ENCODE data around the gene ACAP2.
A peak's percentile ranks its signal among the peaks of the same experiment; 100 is the strongest.

Gene ACAP2

DNA sequence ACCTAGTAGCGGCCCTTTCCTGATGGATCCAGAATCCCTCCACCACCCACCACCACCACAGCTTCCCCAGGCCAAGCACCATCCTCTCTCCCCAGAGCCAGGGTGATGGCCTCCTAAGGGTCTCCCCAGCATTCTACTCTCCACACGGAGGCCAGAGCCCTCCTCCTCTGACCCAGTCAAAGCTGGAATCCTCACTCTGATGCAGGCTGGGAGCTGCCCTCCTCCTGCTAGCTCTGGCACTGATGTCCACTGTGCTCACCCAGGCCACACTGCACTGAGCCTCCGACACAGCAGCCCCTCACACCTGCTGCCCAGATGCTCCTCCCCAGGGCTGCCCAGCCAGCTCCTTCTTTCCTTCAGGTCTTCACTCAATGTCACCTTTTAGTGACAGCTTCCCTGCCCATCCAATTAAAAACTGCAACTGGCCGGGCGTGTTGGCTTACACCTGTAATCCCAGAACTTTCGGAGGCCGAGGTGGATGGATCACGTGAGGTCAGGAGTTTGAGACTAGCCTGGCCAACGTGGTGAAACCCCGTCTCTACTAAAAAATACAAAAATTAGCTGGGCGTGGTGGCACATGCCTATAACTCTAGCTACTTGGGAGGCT, 192.9 kb downstream of the ACAP2 start:
- H4K20me1 ChIP-seq = peaks cover 7 to 64% (median 52%) of the 10 kb centered on the region in 11 experiments; a peak in 20 of 22 replicates
- TF ChIP-seq Cebpa-rat (IDR thresholded peaks at IDR 0.05) = no peak

DNA sequence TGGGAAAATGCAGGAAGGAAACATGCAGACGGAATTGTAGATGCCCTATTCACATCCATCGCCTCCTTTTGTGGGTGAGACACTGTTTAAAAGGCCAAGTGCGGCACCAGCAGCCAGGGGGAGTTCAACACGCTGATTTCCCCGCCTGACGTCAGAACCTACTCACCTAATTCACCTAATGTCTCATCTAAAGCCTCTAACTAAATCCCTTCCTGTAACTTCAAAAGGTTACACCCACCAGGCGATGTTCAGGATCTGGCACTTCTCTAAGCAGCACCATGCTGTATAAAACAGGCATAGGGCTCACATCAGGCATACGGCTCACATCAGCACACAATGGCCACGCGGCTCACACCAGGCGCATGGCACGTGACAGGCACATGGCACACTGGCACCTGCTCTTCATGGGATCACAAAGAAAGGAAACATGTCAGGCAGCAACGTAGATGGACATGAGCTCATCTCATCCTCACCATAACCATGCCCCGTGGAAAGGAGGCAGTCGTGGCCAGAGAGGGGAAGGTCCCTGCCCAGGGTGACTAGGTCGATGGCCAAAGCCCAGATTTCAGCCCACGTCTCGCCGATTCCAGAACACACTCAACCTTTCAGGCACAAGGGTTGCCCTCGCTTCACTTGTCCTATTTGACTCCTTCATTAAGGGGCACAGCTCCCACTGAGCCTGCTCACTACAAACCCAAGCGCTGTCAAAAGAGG, 193.6 kb downstream of the ACAP2 start:
- H3K9ac ChIP-seq = no peak overlapping the region
- peaks cover 10 to 20% (median 15%) of the 10 kb centered on the region in 11 experiments; a peak in 19 of 22 replicates for H3K9me3 ChIP-seq (replicated peaks in 1 of 11)
- peaks cover 0 to 7% (median 0%) of the 10 kb centered on the region in 11 experiments; a peak in 1 of 22 replicates for H3K27me3 ChIP-seq
- H3K4me2 ChIP-seq = no peak overlapping the region
- H4K20me1 ChIP-seq = peaks cover 7 to 59% (median 44%) of the 10 kb centered on the region in 11 experiments; a peak in 20 of 22 replicates
- H3K4me1 ChIP-seq = peaks cover 9 to 45% (median 30%) of the 10 kb centered on the region in 10 experiments; a peak in 19 of 20 replicates
- H3K36me3 ChIP-seq = peaks cover 11 to 41% (median 19%) of the 10 kb centered on the region in 11 experiments; a peak in 18 of 22 replicates
- TF ChIP-seq Cebpa-rat (IDR thresholded peaks at IDR 0.05) = no peak
- no peak overlapping the region for H3K4me3 ChIP-seq
- H3K27ac ChIP-seq = no peak overlapping the region

More for the DNA sequence above, 192.9 kb downstream of the ACAP2 start:
- Histone ChIP-seq H3K9ac (no peak overlapping the region), H3K4me2 (peak overlapping the region in 2 of 11 experiments; percentile 72 to 74; a peak in 2 of 22 replicates), H3K36me3 (peaks cover 11 to 42% (median 19%) of the 10 kb centered on the region in 11 experiments; a peak in 18 of 22 replicates), H3K4me3 (no peak overlapping the region), H3K9me3 (replicated peaks in 1 of 11) (peaks cover 10 to 20% (median 15%) of the 10 kb centered on the region in 11 experiments; a peak in 19 of 22 replicates), H3K4me1 (peaks cover 9 to 52% (median 38%) of the 10 kb centered on the region in 10 experiments; a peak in 19 of 20 replicates), H3K27ac (no peak overlapping the region), H3K27me3 (peaks cover 0 to 7% (median 0%) of the 10 kb centered on the region in 11 experiments; a peak in 1 of 22 replicates)

DNA sequence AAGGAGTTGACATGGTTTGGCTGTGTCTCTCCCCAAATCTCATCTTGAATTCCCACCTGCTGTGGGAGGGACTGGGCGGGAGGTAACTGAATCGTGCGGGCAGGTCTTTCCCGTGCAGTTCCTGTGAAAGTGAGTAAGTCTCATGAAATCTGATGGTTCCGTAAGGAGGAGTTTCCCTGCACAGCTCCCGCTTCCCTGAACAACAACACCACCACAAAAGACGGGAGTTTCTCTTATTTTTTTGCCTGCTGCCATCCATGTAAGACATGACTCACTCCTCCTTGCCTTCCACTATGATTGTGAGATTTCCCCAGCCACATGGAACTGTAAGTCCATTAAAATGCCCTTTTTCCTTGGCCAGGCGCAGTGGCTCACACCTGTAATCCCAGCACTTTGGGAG, 194.5 kb downstream of the ACAP2 start:
- no peak overlapping the region for H3K9ac ChIP-seq
- H3K4me3 ChIP-seq = no peak overlapping the region
- peaks cover 0 to 7% (median 0%) of the 10 kb centered on the region in 11 experiments; a peak in 1 of 22 replicates for H3K27me3 ChIP-seq
- H3K27ac ChIP-seq = no peak overlapping the region
- H3K4me1 ChIP-seq = peaks cover 9 to 35% (median 24%) of the 10 kb centered on the region in 10 experiments; a peak in 19 of 20 replicates
- no peak for TF ChIP-seq Cebpa-rat (IDR thresholded peaks at IDR 0.05)
- peaks cover 11 to 41% (median 19%) of the 10 kb centered on the region in 11 experiments; a peak in 18 of 22 replicates for H3K36me3 ChIP-seq
- peaks cover 10 to 20% (median 15%) of the 10 kb centered on the region in 11 experiments; a peak in 19 of 22 replicates for H3K9me3 ChIP-seq (replicated peaks in 1 of 11)
- H4K20me1 ChIP-seq = peaks cover 7 to 56% (median 36%) of the 10 kb centered on the region in 11 experiments; a peak in 20 of 22 replicates
- no peak overlapping the region for H3K4me2 ChIP-seq

DNA sequence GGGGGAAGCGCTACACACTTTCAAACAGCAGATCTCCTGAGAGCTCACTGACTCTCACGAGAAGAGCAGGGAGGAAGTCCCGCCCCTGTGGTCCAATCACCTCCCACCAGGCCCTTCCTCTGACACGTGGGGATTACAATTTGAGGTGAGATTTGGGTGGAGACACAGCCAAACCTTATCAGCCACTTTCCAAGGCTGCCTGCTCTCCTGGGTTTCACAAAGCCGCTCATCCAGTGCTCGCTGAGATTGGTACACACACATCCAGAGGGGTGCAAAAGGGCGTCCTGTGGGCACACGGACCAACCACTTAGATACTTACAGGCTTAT, 195.0 kb downstream of the ACAP2 start:
- H3K4me2 ChIP-seq = peak overlapping the region in 4 of 11 experiments; percentile 10 to 15 (median 11); a peak in 4 of 22 replicates
- peaks cover 7 to 52% (median 32%) of the 10 kb centered on the region in 11 experiments; a peak in 20 of 22 replicates for H4K20me1 ChIP-seq
- peaks cover 0 to 7% (median 0%) of the 10 kb centered on the region in 11 experiments; a peak in 1 of 22 replicates for H3K27me3 ChIP-seq
- no peak for TF ChIP-seq Cebpa-rat (IDR thresholded peaks at IDR 0.05)
- H3K4me1 ChIP-seq = peaks cover 9 to 31% (median 20%) of the 10 kb centered on the region in 10 experiments; a peak in 19 of 20 replicates
- no peak overlapping the region for H3K4me3 ChIP-seq
- H3K36me3 ChIP-seq = peaks cover 11 to 41% (median 19%) of the 10 kb centered on the region in 11 experiments; a peak in 18 of 22 replicates
- no peak overlapping the region for H3K9ac ChIP-seq
- H3K9me3 ChIP-seq (replicated peaks in 1 of 11) = peaks cover 10 to 20% (median 15%) of the 10 kb centered on the region in 11 experiments; a peak in 19 of 22 replicates
- H3K27ac ChIP-seq = no peak overlapping the region

DNA sequence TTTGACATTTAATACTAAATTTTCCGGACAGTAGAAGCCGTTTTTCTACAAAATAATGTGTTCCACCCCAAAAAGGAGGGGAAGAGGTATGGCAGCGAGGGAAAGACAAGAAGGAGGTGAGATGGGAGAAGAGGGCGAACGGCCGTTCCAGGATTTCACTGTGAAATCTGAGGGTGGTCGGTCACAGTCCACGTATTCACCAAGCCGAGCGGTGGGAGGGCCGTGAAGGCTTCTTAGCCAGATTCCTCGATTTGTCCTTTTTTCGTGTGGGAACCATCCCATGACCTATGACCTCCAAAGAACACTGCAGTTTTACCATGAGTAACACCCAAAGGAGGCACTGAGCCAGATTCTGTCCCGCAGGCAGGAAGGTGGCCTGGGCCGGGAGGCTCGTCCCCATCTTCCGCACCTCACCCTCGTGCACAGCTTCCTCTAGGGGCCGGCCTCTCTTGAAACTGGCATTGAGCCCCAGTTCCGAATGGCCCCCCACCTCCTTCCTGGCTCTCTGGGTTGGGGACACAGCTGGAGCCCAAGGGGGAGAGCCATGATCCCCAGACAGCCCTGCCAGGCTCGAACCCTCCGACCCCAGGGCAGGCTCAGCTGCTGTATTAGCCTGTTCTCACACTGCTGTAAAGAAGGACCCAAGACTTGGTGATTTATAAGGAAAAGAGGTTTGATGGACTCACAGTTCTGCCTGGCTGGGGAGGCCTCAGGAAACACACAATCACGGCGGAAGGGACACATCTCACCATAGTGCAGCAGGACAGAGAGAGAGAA, 195.5 kb downstream of the ACAP2 start:
- H3K4me2 ChIP-seq = peak overlapping the region in 4 of 11 experiments; percentile 10 to 15 (median 11); a peak in 3 of 22 replicates
- H3K4me3 ChIP-seq = no peak overlapping the region
- H3K36me3 ChIP-seq = peaks cover 11 to 41% (median 19%) of the 10 kb centered on the region in 11 experiments; a peak in 18 of 22 replicates
- no peak overlapping the region for H3K9ac ChIP-seq
- H4K20me1 ChIP-seq = peaks cover 7 to 51% (median 27%) of the 10 kb centered on the region in 11 experiments; a peak in 20 of 22 replicates
- no peak for TF ChIP-seq Cebpa-rat (IDR thresholded peaks at IDR 0.05)
- H3K27ac ChIP-seq = 0 out of 22 replicates have a peak overlapping the region, but pooled peaks of 1 of the 11 experiments have one; percentile 16
- peaks cover 9 to 25% (median 17%) of the 10 kb centered on the region in 10 experiments; a peak in 19 of 20 replicates for H3K4me1 ChIP-seq
- peaks cover 0 to 7% (median 0%) of the 10 kb centered on the region in 11 experiments; a peak in 1 of 22 replicates for H3K27me3 ChIP-seq
- peaks cover 10 to 20% (median 15%) of the 10 kb centered on the region in 11 experiments; a peak in 19 of 22 replicates for H3K9me3 ChIP-seq (replicated peaks in 1 of 11)

DNA sequence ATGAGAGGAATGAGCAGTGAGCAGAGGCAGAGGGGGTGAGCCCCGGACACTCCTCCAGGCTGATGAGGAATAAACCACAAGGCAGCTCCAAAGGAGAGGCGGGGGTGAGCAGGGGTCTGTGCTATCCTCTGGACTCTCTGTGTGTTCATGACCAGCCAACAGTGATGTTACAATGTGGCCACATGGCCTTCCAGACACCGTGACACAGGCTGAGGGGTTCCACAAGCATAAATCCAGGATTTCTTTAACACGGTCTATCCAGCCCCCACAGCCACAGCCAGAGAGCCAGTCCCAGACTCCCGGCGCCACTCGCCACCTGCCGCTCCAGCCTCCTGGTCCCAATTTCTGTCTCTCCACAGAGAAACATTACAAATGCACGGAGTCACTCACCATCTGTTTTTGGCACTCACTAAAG, 196.2 kb downstream of the ACAP2 start:
- H3K9ac ChIP-seq = no peak overlapping the region
- peaks cover 1 to 53% (median 22%) of the 10 kb centered on the region in 11 experiments; a peak in 20 of 22 replicates for H4K20me1 ChIP-seq
- no peak overlapping the region for H3K27ac ChIP-seq
- peaks cover 10 to 20% (median 15%) of the 10 kb centered on the region in 11 experiments; a peak in 19 of 22 replicates for H3K9me3 ChIP-seq (replicated peaks in 1 of 11)
- peaks cover 0 to 5% (median 0%) of the 10 kb centered on the region in 11 experiments; a peak in 1 of 22 replicates for H3K27me3 ChIP-seq
- H3K4me3 ChIP-seq = no peak overlapping the region
- TF ChIP-seq Cebpa-rat (IDR thresholded peaks at IDR 0.05) = no peak
- H3K4me1 ChIP-seq = peaks cover 6 to 20% (median 13%) of the 10 kb centered on the region in 10 experiments; a peak in 19 of 20 replicates
- H3K36me3 ChIP-seq = peaks cover 11 to 41% (median 22%) of the 10 kb centered on the region in 11 experiments; a peak in 19 of 22 replicates
- no peak overlapping the region for H3K4me2 ChIP-seq

DNA sequence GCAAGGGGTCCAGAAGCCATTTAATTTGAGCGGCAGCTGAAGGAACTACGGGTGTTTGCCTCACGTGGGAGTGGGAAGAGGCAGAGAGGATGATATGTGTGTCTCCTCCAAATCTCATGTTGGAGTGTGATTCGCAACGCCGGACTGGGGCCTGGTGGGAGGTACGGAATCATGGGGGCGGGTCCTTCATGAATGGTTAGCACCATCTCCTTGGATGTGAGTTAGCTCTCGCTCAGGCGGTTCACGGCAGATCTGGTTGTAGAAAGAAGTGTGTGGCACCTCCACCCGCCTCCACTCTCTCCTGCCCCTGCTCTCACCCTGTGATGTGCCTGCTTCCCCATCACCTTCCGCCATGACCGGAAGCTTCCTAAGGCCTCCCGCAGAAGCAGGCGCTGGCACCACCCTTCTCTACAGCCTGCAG, 197.3 kb downstream of the ACAP2 start:
- peaks cover 11 to 41% (median 23%) of the 10 kb centered on the region in 11 experiments; a peak in 19 of 22 replicates for H3K36me3 ChIP-seq
- no peak overlapping the region for H3K27ac ChIP-seq
- no peaks in the 10 kb centered on the region for H3K27me3 ChIP-seq

More for the DNA sequence above, 197.3 kb downstream of the ACAP2 start:
- peaks cover 0 to 53% (median 18%) of the 10 kb centered on the region in 11 experiments; a peak in 14 of 22 replicates for H4K20me1 ChIP-seq
- H3K9ac ChIP-seq = no peak overlapping the region
- no peak overlapping the region for H3K4me3 ChIP-seq
- H3K9me3 ChIP-seq (replicated peaks in 1 of 11) = peaks cover 10 to 20% (median 15%) of the 10 kb centered on the region in 11 experiments; a peak in 19 of 22 replicates
- no peak overlapping the region for H3K4me2 ChIP-seq
- H3K4me1 ChIP-seq = peaks cover 0 to 12% (median 5%) of the 10 kb centered on the region in 10 experiments; a peak in 12 of 20 replicates
- no peak for TF ChIP-seq Cebpa-rat (IDR thresholded peaks at IDR 0.05)
